ENCODE measurements around the gene ZNF513.

ZNF513 gene

GRCh38 chr2:27381577-27382181, 1.1 kb upstream of the ZNF513 start:
- DNase-seq, result no peak

- DNase-seq, result peak; percentile 65
These were observed 503 bp downstream of the ZNF513 start for GRCh38 chr2:27379836-27380625.

DNA sequence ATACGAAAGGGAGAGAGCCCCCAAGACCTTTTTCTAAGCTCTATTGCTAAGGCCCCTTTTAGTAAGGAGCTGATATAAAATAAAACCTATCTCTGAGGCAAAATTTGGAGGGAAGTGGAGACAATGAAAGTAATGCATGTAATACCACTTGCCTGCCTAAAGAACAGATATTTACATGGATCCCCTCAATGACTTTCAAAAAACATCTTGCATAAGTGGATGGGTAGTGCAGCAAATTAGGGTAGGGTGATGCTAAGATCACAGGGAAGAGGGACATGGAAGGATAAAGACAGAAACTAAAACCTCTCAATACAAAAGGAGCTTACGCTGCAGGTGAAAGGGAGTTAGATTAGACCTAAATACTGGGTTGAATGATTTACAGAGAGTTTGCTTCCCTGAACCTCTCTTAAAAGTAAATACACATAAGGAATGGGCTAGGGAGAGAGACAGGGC, 1.1 kb downstream of the ZNF513 start:
- DNase-seq, result no peak

GRCh38 chr2:27378809-27379290, 1.7 kb downstream of the ZNF513 start:
- no peak for DNase-seq

- DNase-seq, result peak; percentile 3
These were observed 2.3 kb downstream of the ZNF513 start for GRCh38 chr2:27378096-27378808.

DNA sequence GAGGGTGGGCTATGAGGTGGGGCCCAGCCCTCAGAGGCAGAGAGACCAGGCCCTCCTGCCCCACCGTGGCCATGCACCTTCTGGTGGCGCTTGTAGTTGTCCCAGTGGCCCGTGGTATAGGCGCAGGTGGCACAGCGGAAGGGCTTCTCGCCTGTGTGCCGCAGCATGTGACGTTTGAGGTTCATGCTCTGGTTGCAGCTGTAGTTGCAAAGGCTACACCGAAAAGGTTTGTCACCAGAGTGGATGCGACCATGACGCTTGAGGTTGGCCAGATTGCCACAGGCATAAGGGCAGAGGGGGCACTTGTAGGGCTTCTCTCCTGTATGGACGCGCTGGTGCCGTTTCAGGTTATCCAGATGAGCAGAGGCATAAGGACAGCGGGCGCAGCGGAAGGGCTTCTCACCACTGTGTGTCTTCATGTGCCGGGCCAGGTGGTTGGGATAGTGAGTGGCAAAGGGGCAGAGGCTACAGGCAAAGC, 2.9 kb downstream of the ZNF513 start:
- no peak for DNase-seq

GRCh38 chr2:27376866-27377617, 3.5 kb downstream of the ZNF513 start:
- DNase-seq, result no peak

DNA sequence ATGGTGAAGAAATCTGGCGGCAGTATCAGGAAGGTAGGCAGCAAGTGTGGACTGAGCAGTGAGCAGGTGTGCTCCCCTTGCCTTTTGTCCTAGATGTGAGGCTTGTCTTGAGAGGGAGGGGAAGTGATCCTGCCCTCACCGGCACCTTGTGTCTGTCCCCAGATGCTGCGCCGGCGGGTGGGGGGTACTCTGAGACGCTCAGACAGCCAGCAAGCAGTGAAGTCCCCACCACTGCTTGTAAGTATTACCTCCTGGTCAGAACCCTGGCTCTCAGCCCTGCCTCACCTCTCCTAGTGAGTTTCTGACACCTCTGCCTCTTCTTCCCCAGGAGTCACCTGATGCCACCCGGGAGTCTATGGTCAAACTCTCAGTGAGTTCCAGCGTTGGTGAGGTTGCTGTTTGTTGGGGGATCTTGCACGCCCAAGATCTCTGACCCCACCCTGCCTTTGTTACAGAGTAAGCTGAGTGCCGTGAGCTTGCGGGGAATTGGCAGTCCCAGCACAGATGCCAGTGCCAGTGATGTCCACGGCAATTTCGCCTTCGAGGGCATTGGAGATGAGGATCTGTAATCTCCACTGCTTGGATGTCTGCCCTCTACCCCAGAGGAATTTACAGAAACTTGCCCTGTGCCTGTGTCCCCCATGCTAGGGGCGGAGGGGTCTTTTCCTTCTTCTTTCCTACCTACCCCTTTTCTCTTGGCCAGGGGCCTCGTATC, 4.2 kb downstream of the ZNF513 start:
- no peak for DNase-seq

DNA sequence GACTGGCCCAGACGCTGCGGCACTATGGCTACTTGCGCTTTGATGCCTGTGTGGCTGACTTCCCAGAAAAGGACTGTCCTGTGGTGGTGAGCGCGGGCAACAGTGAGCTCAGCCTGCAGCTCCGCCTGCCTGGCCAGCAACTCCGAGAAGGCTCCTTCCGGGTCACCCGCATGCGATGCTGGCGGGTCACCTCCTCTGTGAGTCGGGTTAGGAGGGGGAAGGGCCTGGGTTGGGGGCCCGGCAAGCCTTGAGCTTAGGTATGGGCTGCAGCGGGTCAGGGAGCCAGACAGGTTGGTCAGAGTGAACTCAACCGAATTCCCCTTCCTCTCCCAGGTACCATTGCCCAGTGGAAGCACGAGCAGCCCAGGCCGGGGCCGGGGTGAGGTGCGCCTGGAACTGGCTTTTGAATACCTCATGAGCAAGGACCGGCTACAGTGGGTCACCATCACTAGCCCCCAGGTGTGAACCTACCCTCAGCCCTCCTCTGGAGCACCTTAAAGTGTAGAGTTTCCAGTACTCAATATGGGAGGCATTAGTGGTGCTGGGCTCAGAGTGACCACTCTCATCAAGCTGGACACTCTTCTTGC, 4.9 kb downstream of the ZNF513 start:
- no peak for DNase-seq

DNA sequence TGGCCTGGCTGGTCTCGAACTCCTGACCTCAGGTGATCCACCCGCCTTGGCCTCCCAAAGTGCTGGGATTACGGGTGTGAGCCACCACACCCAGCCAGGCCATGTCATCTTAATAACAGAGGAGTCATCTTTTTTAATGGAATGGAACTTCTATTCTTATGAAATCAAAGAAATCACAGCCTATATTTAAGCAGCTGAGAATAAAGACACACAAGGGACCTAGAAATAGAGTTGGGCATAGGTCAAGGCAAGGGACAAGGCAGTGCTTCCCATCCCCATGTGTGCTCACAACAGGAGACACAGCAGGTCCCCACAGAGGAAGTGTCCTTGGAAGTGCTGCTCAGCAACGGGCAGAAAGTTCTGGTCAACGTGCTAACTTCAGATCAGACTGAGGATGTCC, 7.0 kb downstream of the ZNF513 start:
- no peak for DNase-seq

DNA sequence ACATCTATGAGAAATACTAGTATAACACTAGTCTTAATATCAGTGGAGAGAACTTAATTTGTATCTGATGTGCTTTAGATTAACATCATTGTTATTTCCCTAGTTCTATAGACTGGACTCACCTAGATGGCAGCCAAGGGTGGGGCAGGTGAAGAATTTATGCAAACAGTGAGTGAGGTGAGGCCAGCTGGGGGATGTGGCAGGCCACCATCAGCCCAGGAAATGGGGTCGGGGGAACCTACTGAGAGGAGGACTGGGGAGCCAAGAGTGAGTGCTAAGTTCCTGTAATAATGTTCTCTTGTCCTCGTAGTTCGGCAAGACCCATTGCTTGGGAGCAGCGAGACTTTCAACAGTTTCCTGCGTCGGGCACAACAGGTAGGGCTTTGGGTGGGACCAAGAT, 7.6 kb downstream of the ZNF513 start:
- DNase-seq, result no peak

GRCh38 chr2:27370816-27371620, 9.5 kb downstream of the ZNF513 start:
- DNase-seq, result peak; percentile 30

GRCh38 chr2:27370026-27370815, 10.3 kb downstream of the ZNF513 start, which contains the start of the genes EIF2B4 and SNX17:
TSS of gene EIF2B4 (minus strand) at chr2:27370338. CDS start at chr2:27370314, 24 bp downstream.
TSS of gene SNX17 (plus strand) at chr2:27370616. CDS start at chr2:27370744, 128 bp downstream.
- DNase-seq, result peak; percentile 96

DNA sequence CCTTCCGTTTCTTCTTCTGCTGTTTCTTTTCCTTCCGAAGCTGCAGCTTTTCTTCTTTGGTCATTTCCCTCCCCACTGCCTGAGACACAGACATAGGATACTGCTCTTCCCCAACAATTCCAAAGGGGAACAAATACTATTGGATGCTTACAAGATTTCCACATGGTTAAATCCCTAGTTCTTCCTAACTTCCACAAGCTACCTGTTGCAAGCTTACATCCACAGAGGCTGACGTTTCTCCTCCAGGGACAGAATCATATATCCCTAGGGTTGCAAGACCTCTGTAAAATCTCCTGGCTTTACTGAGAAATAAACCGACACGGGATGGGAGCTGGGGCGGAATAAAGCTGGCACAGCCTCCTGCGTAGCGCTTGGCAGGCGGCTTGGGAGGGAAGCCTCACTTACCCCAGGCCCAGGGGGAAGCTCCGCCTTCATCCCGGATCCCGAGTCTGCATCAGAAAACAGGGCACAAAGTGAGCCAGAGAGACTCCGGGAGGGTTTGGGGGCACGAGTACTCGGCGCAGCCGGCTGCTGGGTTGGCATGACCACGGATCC, 11.0 kb downstream of the ZNF513 start:
- peak; percentile 66 for DNase-seq

- no peak for DNase-seq
These were observed 16.6 kb downstream of the ZNF513 start for GRCh38 chr2:27363933-27364332.

GRCh38 chr2:27362678-27363420, 17.7 kb downstream of the ZNF513 start:
- DNase-seq, result no peak

DNA sequence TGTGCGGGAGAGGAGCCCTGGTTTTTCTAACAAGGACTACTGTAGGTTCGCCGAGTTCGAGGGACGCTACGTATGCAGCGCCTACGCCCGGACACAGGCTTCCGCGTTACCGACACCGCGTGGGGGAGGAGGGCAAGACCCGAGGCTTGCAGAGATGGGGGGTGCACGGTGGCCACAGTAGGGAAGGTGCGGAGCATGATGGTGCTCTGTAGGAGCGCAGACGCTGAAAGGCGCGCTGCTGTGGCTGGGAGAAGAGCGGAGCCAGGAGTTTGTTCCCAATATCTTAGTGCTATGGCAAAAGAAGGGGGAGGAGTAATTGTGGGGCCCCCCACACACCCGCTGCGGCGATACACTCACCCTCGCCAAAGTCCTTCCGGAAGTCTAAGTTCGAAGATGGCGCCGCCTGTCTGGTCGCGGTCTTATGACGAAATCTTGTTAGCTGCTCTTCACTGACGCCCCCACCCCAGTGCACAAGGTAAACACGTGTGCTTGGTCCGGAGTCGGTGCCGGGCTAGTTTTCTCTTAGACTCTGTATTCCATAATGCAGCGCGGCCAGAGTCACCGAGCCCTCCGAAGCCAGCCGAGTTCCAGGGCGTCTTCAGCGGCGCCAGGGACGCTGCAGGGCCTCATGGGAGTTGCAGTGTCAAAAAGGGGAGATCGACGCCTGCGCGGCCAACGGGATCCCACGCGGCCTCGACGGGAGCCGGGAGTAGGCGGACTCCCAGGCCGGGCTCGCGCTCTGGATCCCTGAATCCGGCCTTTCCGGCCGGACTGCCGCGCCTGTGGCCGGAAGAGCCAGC, 24.0 kb downstream of the ZNF513 start, which contains the start of gene GTF3C2:
Gene GTF3C2, minus strand, starts transcription at position 383 of the 800 bp plus-strand sequence. CDS start 13,210 bp downstream, outside the sequence.
- peak; percentile 96 for DNase-seq

GRCh38 chr2:27356056-27356381, 24.5 kb downstream of the ZNF513 start:
- peak; percentile 52 for DNase-seq

All from NCI-H69 (cell line).